GM04504 (cell line): ENCODE results near the gene ZCCHC4.
A peak's percentile ranks its signal among the peaks of the same experiment; 100 is the strongest.
"Not testable (repeated sequence)": the region's sequence is repeated elsewhere in the genome, so short reads cannot be mapped to it uniquely, and the experiment has no call there.

ENCODE experiments used
- DNase-seq: peaks from one replicate; pipeline ENCODE4 v3.0.0-alpha.2; 2012; ENCODE audit warnings: low read depth

The ZCCHC4 gene

DNA sequence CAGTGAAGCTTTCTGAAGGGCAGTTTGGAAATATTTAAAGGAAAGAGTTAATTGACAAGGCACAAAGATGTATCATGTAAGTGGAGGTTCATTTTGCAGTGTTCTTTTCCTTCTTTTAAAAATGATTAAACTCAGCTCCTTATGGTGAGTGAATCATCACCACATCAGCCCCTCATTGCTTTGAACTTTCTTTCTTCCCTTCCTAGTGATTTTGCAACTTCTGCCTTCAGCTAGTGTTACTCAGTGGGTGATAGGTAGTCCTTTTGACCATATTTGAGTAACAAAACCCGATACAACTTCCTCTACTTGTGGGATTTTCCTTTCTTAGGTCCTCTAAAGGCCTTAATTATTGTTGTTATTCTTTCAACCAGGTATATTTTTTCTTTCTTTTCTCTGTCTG lies 8.2 kb downstream of the ZCCHC4 start:
- peak; percentile 46 for DNase-seq

DNA sequence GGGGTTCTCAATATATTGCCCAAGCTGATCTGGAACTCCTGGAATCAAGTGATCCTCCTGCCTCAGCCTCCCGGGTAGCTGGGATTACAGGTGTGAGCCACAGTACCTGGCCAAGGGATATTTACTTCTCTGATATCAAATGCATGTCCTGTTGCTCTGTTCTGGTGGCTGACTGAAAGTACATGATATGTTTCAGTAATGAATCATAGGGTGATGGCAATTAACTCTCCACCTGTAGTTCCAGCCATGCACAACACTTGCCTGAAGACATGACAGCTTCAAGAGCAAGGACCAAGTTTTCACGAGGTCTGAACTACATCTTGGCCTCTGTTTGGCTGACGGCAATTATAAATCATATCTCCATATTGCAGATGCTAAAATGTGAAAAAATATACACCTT lies 9.1 kb downstream of the ZCCHC4 start:
- DNase-seq, result no peak

GRCh38 chr4:25328463-25328862 lies 15.9 kb downstream of the ZCCHC4 start:
- DNase-seq, result not testable (repeated sequence)

DNA sequence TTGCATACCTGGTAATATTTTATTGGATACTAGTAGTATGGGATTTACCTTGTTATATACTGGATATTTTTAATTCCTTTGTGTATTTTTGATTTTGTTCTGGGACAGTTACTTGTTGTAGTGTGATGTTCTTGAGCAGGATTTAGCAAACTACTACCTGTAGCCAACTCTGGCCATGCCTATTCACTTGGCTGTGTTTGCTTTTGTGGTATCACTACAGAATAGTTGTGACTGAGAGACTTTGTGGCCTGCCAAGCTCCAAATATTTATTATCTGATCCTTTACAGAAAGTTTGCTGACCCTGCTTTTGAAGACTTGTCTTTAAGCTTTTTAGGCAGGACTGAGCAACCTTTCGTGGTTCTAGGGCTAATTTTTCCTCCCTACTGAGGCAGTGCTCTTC lies 17.8 kb downstream of the ZCCHC4 start:
- DNase-seq, result no peak

- DNase-seq, result no peak
These were observed 18.6 kb downstream of the ZCCHC4 start for GRCh38 chr4:25330905-25331808.

DNA sequence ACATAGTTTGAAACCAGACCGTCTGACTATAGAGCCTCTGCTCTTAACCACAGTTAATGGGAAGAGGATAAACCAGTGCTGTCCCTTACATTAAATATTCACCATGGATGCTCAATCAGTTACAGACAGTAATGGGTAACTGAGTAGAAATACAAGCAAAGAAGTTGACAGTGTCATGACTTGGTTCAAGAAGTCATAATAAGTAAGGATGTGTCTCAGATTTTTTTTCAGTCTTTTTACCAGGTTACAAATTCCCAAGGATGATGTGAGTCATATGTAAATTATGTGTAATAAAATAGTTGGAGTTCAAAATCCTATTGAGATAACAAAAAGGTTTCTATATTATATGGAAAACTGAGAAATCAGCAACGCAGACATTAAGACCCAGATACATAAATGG lies 31.1 kb downstream of the ZCCHC4 start:
- DNase-seq, result no peak

DNA sequence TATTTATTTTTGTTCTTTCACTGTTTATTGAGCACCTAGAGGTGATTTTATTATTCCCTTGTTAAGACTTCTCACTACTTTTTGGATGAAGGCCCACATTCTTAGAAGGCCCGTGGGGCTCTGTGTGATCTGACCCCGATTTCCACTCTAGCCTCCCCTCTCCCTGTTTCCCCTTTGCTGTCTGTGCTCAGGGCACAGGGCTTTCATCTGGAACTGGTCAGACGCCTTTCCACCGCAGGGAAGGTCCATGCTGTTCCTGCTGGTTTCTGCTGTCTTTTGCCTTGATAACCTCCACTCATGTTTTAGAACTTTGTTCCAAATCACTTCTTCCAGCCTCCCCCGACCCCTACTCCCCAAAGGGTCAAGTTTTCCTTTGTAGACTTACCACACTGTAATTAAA lies 33.2 kb downstream of the ZCCHC4 start:
- no peak for DNase-seq

DNA sequence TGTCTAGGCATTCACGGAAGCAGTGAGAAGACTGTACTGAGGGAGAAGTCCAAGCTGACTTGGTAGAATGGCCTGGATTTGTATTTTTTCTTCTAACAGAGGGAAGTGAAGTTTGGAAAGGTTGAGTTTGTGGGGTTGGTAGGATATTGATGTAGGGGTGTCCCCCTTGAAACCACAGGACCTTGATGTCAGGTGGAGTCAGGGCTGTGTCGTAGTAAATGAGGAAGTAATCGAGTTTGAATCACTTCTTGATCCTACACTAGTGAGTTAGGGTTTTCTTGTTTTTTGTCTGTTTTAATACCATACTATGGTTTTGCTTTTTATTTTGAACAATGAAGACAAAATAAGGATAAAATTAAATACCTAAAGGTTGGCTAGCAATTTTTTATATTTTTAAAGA lies 34.3 kb downstream of the ZCCHC4 start:
- DNase-seq, result no peak

GRCh38 chr4:25347473-25347872 lies 34.9 kb downstream of the ZCCHC4 start:
- no peak for DNase-seq

GRCh38 chr4:25347971-25348370 lies 35.4 kb downstream of the ZCCHC4 start:
- DNase-seq, result no peak

DNA sequence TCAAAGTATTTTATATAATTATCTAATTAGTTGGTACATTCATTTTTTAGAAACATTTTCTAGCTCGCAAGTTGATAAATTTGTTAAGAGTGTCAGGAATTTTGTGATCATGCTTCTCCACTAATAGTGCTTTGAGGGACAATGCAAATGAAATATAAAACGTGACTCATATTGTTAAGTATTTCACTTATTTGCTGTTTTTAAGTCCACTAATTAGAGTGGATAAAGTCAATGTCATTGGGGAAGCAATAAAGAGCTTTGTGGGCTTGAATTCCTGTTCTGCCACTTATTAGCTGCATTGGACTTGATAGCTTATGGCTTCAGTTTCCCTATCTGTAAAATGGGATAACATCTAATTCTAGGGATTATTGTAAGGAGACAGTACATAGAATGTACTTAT lies 38.0 kb downstream of the ZCCHC4 start:
- DNase-seq, result no peak

- peak; percentile 24 for DNase-seq
These were observed 39.3 kb downstream of the ZCCHC4 start for GRCh38 chr4:25351777-25352416.

DNA sequence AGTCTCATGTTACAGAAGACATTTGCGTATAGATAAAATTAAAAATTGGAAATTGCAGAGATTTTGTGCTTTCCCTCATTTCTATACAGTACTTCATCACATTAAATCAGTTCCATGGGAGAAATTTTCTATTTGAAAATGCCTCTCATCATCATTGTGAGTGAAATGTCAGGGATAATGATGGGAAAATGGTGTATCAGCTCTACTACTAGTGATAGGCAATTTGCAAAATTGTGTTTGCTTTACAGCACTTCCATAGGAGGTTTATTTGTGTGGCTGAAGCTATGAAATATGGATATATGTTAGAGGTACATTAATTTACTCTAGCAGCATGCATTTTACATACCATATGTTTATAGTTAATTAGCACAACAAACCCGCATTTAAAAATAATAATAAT lies 43.5 kb downstream of the ZCCHC4 start:
- no peak for DNase-seq

GRCh38 chr4:25358515-25359275 lies 46.1 kb downstream of the ZCCHC4 start:
- DNase-seq, result no peak

- DNase-seq, result no peak
These were observed 48.7 kb downstream of the ZCCHC4 start for GRCh38 chr4:25361253-25361652.

DNA sequence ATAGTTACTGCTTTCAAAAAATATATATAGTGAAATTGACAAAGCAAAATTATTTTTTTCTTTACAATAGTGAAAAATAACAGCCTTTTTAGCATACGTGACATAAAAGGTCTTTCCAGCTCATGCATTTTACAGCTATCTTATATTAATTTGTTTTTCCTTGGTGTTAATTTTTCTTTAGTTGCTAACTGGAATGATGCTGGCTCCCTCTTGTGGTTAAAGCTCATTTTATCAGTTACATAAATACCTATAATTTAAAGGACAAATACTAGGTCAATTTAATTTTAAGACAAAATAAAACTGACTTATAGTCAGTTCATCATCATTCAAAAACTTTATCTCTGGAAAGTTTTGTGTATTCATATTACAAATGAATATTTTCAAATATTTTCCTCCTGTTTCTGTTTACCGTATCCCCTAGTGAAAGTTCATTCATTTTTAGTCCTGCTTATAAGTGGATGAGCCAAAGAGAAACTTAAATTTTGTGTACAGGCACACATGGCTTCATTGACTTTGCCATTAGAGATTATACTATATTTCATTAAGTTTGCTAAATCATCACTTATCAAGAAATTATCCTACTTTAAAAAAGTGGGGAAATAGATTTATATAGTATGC lies 54.5 kb downstream of the ZCCHC4 start:
- no peak for DNase-seq

DNA sequence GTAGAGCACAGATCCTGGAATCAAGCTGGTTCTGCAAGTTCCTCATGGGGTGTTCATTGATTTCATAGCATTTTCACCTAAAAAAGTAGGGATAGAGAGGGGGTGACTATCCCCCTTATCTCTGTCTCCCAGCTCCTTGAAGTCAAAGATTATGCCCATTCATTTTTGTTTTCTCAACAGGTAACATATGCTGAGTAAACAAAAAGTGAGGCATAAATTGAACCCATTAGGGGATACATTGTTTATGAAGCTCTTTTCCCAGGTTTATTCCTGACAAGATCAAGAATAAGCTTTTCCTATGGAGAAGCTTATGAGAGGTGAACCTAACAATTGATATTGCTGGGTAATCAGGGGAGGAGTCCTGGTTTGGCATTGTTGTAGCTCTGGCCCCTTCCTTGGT lies 55.3 kb downstream of the ZCCHC4 start:
- DNase-seq, result no peak

GRCh38 chr4:25368315-25368714 lies 55.7 kb downstream of the ZCCHC4 start:
- no peak for DNase-seq

DNA sequence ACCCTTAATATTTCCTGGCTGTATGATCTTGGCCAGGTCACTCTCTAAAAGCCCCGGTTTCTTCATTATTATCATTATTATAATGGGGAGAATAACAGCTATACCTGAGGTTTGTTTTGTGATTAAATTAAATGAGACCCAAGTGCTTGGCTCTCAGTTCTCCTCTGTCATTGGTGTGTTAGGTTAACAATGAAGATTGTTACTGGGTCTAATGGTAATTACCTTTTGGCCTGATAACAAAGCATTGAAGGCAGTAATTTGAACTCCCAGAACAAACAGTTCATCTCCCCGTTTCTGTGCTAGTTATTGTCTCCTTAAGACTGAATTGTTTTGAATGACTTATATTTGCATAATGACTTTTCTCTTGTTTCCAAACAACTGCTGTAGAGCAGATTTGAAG lies 57.7 kb downstream of the ZCCHC4 start:
- DNase-seq, result no peak

DNA sequence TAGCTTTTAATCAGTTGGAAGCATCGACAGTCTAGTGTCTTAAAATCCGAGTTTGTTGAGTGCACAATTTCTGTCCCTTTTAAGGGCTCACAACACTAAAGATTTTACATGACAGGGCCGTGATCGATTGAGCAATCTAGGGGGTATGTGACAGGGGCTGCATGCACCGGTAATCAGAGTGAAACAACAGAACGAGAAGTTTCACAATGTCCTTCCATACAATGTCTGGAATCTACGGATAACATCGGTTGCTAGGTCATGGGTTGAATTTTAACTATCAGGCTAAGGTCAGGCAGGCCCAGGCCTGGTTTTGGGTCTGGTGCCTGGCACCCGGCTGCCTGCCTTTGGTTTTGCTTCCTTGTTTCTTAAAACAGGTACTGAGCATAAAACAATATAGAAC lies 60.0 kb downstream of the ZCCHC4 start:
- not testable (repeated sequence) for DNase-seq

- DNase-seq, result peak; percentile 78
These were observed 64.4 kb downstream of the ZCCHC4 start, which contains the start of gene ANAPC4 for GRCh38 chr4:25376754-25377571. Gene ANAPC4, plus strand, starts transcription at chr4:25377263. Its CDS starts 165 bp downstream, at chr4:25377428.
